Measurements from ENCODE around the gene NRG2.

The NRG2 gene

GRCh38 chr5:139954462-139954861 is 88.6 kb downstream of the NRG2 start (continued):
- TF ChIP-seq TSHZ2 (CRISPR knock-in tag; IDR thresholded peaks at IDR 0.05) (no peak), OSR1 (CRISPR knock-in tag; IDR thresholded peaks at IDR 0.05) (no peak), TCF4 (CRISPR knock-in tag; IDR thresholded peaks at IDR 0.05; ENCODE audit: borderline replicate concordance) (no peak)

- TF ChIP-seq ISL1 (CRISPR knock-in tag; IDR thresholded peaks at IDR 0.05) (no peak), ZNF70 (CRISPR knock-in tag; IDR thresholded peaks at IDR 0.05) (no peak), BACH2 (CRISPR knock-in tag; IDR thresholded peaks at IDR 0.05; ENCODE audit: borderline replicate concordance) (no peak), TOX (CRISPR knock-in tag; IDR thresholded peaks at IDR 0.05; ENCODE audit: borderline replicate concordance) (no peak), SNAI2 (CRISPR knock-in tag; IDR thresholded peaks at IDR 0.05) (no peak), ZFP30 (CRISPR knock-in tag; IDR thresholded peaks at IDR 0.05) (no peak), PPARA (CRISPR knock-in tag; IDR thresholded peaks at IDR 0.05; ENCODE audit: borderline replicate concordance) (no peak)
- no peak; the same call in 2 of the 3 replicates for ATAC-seq
Observed at GRCh38 chr5:139954022-139954421, 89.1 kb downstream of the NRG2 start.

GRCh38 chr5:139952574-139952973 is 90.5 kb downstream of the NRG2 start:
- TF ChIP-seq CREB5 (CRISPR knock-in tag; IDR thresholded peaks at IDR 0.05; ENCODE audit: low read depth) (no peak), ZNF565 (CRISPR knock-in tag; conservative IDR thresholded peaks at IDR 0.05; ENCODE audit: low read depth) (no peak), PPARA (CRISPR knock-in tag; IDR thresholded peaks at IDR 0.05; ENCODE audit: borderline replicate concordance) (no peak)
- no peak for ATAC-seq

- no peak for ATAC-seq
- TF ChIP-seq BACH2 (CRISPR knock-in tag; IDR thresholded peaks at IDR 0.05; ENCODE audit: borderline replicate concordance) (no peak), POU6F1 (CRISPR knock-in tag; IDR thresholded peaks at IDR 0.05; ENCODE audit: borderline replicate concordance, low read depth) (no peak)
Observed at GRCh38 chr5:139951983-139952382, 91.1 kb downstream of the NRG2 start.

GRCh38 chr5:139951296-139951924 is 91.7 kb downstream of the NRG2 start:
- no peak for TF ChIP-seq RARB (CRISPR knock-in tag; IDR thresholded peaks at IDR 0.05)
- TF ChIP-seq CSDC2 (CRISPR knock-in tag; IDR thresholded peaks at IDR 0.05): no peak
- no peak for TF ChIP-seq ZFP3 (CRISPR knock-in tag; IDR thresholded peaks at IDR 0.05)
- TF ChIP-seq PPARA (CRISPR knock-in tag; IDR thresholded peaks at IDR 0.05; ENCODE audit: borderline replicate concordance): no peak
- no peak for TF ChIP-seq POU6F1 (CRISPR knock-in tag; IDR thresholded peaks at IDR 0.05; ENCODE audit: borderline replicate concordance, low read depth)
- ATAC-seq: no peak

- TF ChIP-seq ZC3H10 (CRISPR knock-in tag; IDR thresholded peaks at IDR 0.05) (no peak), CSDC2 (CRISPR knock-in tag; IDR thresholded peaks at IDR 0.05) (no peak)
- ATAC-seq: no peak
Observed at GRCh38 chr5:139950436-139950835, 92.7 kb downstream of the NRG2 start.
